IMR-90 (cell line): ENCODE measurements around the gene CMSS1. TPM values are rescaled to one million over a fixed set of nuclear protein-coding genes. Genes with fewer than 3 reads are reported as not detected.

Experiments
- ATAC-seq: fragments of 200-7000 bp; cut with Tn5 transposase; 2 replicates; pipeline ENCODE4 v1.9.1; 2020; ENCODE audit warnings: low read depth, mild to moderate bottlenecking, moderate library complexity
- BruUV-seq: library from RNA; stranded (reverse); fragments of 400-500 nt; replicated peaks from 2 replicates; lab custom pipeline; 2021; lab: Mats Ljungman, UMichigan
- CTCF ChIA-PET: fragments of 300-600 bp; formaldehyde crosslinking; extraction: SDS; loops from one replicate; lab custom pipeline; 2021; ENCODE audit warnings: antibody characterized with exemption; lab: Yijun Ruan, JAX
- POLR2A ChIA-PET: fragments of 300-600 bp; sonication (Branson Sonifier 250); formaldehyde crosslinking; loops from one replicate; lab custom pipeline; 2022; ENCODE audit warnings: antibody characterized with exemption; ENCODE audit not compliant: unreplicated experiment; lab: Charles Lee
- DNase-seq: peaks from one replicate; pipeline ENCODE4 v3.0.0; 2013
- H2AFZ ChIP-seq: replicated peaks from 2 replicates; pipeline ENCODE3; 2013; ENCODE audit warnings: low read length, mild to moderate bottlenecking; ENCODE audit not compliant: poor library complexity
- H2AK5ac ChIP-seq: 2 replicates; pipeline ENCODE4 v1.6.1; 2013; ENCODE audit warnings: low read depth, low read length, inconsistent platforms
- H2AK9ac ChIP-seq: replicated peaks from 2 replicates; pipeline ENCODE3; 2013; ENCODE audit warnings: mild to moderate bottlenecking, low read depth, low read length, moderate library complexity; ENCODE audit not compliant: poor library complexity
- H2BK120ac ChIP-seq: 2 replicates; pipeline ENCODE4 v1.6.1; 2013; ENCODE audit warnings: low read depth, low read length, inconsistent platforms
- H2BK15ac ChIP-seq: 3 replicates; pipeline ENCODE4 v1.6.1; 2013; ENCODE audit warnings: low read depth, low read length, inconsistent platforms
- H2BK20ac ChIP-seq: 2 replicates; pipeline ENCODE4 v1.6.1; 2013; ENCODE audit warnings: low read depth, mild to moderate bottlenecking, inconsistent platforms, low read length, moderate library complexity
- H2BK5ac ChIP-seq: 2 replicates; pipeline ENCODE4 v1.6.1; 2013; ENCODE audit warnings: mild to moderate bottlenecking, low read depth, low read length, inconsistent platforms; ENCODE audit not compliant: poor library complexity, severe bottlenecking
- H3K14ac ChIP-seq: replicated peaks from 2 replicates; pipeline ENCODE4 v1.6.1; 2013; ENCODE audit warnings: low read depth, low read length, inconsistent platforms
- H3K18ac ChIP-seq: 2 replicates; pipeline ENCODE4 v1.6.1; 2013; ENCODE audit warnings: low read depth, low read length, control low read depth
- H3K23ac ChIP-seq: 2 replicates; pipeline ENCODE4 v1.6.1; 2013; ENCODE audit warnings: low read depth, low read length, inconsistent platforms
- H3K27ac ChIP-seq: 2 replicates; pipeline ENCODE4 v1.5.1; 2013; ENCODE audit warnings: mild to moderate bottlenecking, control low read depth, low read length; ENCODE audit not compliant: insufficient read depth
- H3K27me3 ChIP-seq: 2 replicates; pipeline ENCODE4 v1.6.1; 2013; ENCODE audit warnings: low read length; ENCODE audit not compliant: control insufficient read depth, insufficient read depth
- H3K36me3 ChIP-seq: 2 replicates; pipeline ENCODE4 v1.6.1; 2013; ENCODE audit warnings: low read length, mixed read lengths; ENCODE audit not compliant: control insufficient read depth, insufficient read depth
- H3K4ac ChIP-seq: 2 replicates; pipeline ENCODE4 v1.6.1; 2013; ENCODE audit warnings: low read depth, low read length, inconsistent platforms
- H3K4me1 ChIP-seq: 2 replicates; pipeline ENCODE4 v1.6.1; 2013; ENCODE audit warnings: low read length, mixed read lengths; ENCODE audit not compliant: control insufficient read depth, insufficient read depth
- H3K4me2 ChIP-seq: 2 replicates; pipeline ENCODE4 v1.6.1; 2013; ENCODE audit warnings: low read depth, mild to moderate bottlenecking, control low read depth, low read length, moderate library complexity
- H3K4me3 ChIP-seq: 2 replicates; pipeline ENCODE4 v1.5.1; 2013; ENCODE audit warnings: low read depth, mild to moderate bottlenecking, control low read depth, low read length, moderate library complexity; ENCODE audit not compliant: insufficient read depth
- H3K56ac ChIP-seq: 2 replicates; pipeline ENCODE4 v1.6.1; 2013; ENCODE audit warnings: low read length, inconsistent platforms; ENCODE audit not compliant: insufficient read depth; ENCODE audit errors: extremely low read depth
- H3K79me1 ChIP-seq, 2 experiments: 2 replicates each; pipeline ENCODE4 v1.6.1; 2013; ENCODE audit warnings: low read length in 2 of 2, inconsistent platforms in 1 of 2, low read depth in 1 of 2
- H3K9ac ChIP-seq: 2 replicates; pipeline ENCODE4 v1.6.1; 2013; ENCODE audit warnings: low read depth, low read length, control low read depth
- H3K9me1 ChIP-seq: 2 replicates; pipeline ENCODE4 v1.6.1; 2013; ENCODE audit warnings: low read length, inconsistent platforms; ENCODE audit not compliant: insufficient read depth
- H3K9me3 ChIP-seq: 2 replicates; pipeline ENCODE4 v1.6.1; 2013; ENCODE audit warnings: low read length; ENCODE audit not compliant: control insufficient read depth, insufficient read depth
- H4K20me1 ChIP-seq: 2 replicates; pipeline ENCODE4 v1.6.1; 2013; ENCODE audit warnings: low read length, inconsistent platforms; ENCODE audit not compliant: insufficient read depth
- H4K5ac ChIP-seq: 2 replicates; pipeline ENCODE4 v1.6.1; 2013; ENCODE audit warnings: mild to moderate bottlenecking, low read depth, low read length, control low read depth
- H4K8ac ChIP-seq, 2 experiments: 2 replicates each; pipeline ENCODE4 v1.6.1; 2013; ENCODE audit warnings: low read depth in 2 of 2, low read length in 2 of 2, control low read depth in 1 of 2, inconsistent platforms in 1 of 2
- H4K91ac ChIP-seq: 2 replicates; pipeline ENCODE4 v1.6.1; 2013; ENCODE audit warnings: low read depth, low read length, inconsistent platforms; ENCODE audit not compliant: insufficient read depth
- BHLHE40 ChIP-seq: fragments of 150-350 bp; IDR thresholded peaks from 2 replicates; pipeline ENCODE4 v1.6.1; 2016; ENCODE audit warnings: mild to moderate bottlenecking, low read depth, low read length
- CEBPB ChIP-seq: IDR thresholded peaks from 2 replicates; pipeline ENCODE4 v1.6.1; 2012; ENCODE audit warnings: low read depth, low read length, improper control_type of control experiment
- CHD1 ChIP-seq: IDR thresholded peaks from 2 replicates; pipeline ENCODE4 v1.6.1; 2012; ENCODE audit warnings: low read depth, low read length, improper control_type of control experiment
- ELK1 ChIP-seq: fragments of 150-350 bp; IDR thresholded peaks from 2 replicates; pipeline ENCODE4 v1.6.1; 2016; ENCODE audit warnings: low read depth, mild to moderate bottlenecking, low read length, moderate library complexity, borderline replicate concordance
- FOS ChIP-seq: fragments of 150-350 bp; IDR thresholded peaks from 2 replicates; pipeline ENCODE4 v1.6.1; 2016; ENCODE audit warnings: low read depth, low read length
- MAFK ChIP-seq: IDR thresholded peaks from 2 replicates; pipeline ENCODE4 v1.6.1; 2012; ENCODE audit warnings: low read depth, low read length, improper control_type of control experiment
- MAZ ChIP-seq: IDR thresholded peaks from 2 replicates; pipeline ENCODE4 v1.6.1; 2012; ENCODE audit warnings: low read depth, mild to moderate bottlenecking, low read length, improper control_type of control experiment, moderate library complexity, borderline replicate concordance
- MXI1 ChIP-seq: IDR thresholded peaks from 2 replicates; pipeline ENCODE4 v1.6.1; 2012; ENCODE audit warnings: low read depth, mild to moderate bottlenecking, low read length, moderate library complexity, borderline replicate concordance
- NFE2L2 ChIP-seq: fragments of 150-350 bp; IDR thresholded peaks from 2 replicates; pipeline ENCODE4 v1.6.1; 2016; ENCODE audit warnings: low read depth, mild to moderate bottlenecking, low read length
- POLR2A ChIP-seq: IDR thresholded peaks from 2 replicates; pipeline ENCODE4 v1.6.1; 2012; ENCODE audit warnings: mild to moderate bottlenecking, low read depth, low read length
- RAD21 ChIP-seq: IDR thresholded peaks from 2 replicates; pipeline ENCODE4 v1.6.1; 2012; ENCODE audit warnings: low read length, improper control_type of control experiment
- RCOR1 ChIP-seq: IDR thresholded peaks from 2 replicates; pipeline ENCODE4 v1.6.1; 2012; ENCODE audit warnings: mild to moderate bottlenecking, low read length, improper control_type of control experiment; ENCODE audit not compliant: insufficient replicate concordance
- RFX5 ChIP-seq: IDR thresholded peaks from 2 replicates; pipeline ENCODE4 v1.8.0; 2012; ENCODE audit warnings: low read depth, mild to moderate bottlenecking, low read length, moderate library complexity
- SMC3 ChIP-seq: fragments of 150-350 bp; IDR thresholded peaks from 2 replicates; pipeline ENCODE4 v1.6.1; 2016; ENCODE audit warnings: low read depth, mild to moderate bottlenecking, antibody characterized with exemption, low read length, moderate library complexity
- USF2 ChIP-seq: fragments of 150-350 bp; IDR thresholded peaks from 2 replicates; pipeline ENCODE4 v1.6.1; 2017; ENCODE audit warnings: mild to moderate bottlenecking, antibody characterized with exemption, low read length, low read depth
- WGBS, 2 experiments: methylation state at CpG; one replicate each; pipeline versions ENCODE4 v1.1.5 to v1.1.7; 2013; ENCODE audit warnings: missing lambda C conversion rate in 2 of 2; ENCODE audit not compliant: insufficient read length in 1 of 2; ENCODE audit errors: extremely low coverage in 2 of 2; 5-methylcytosine and 5-hydroxymethylcytosine counted together
- dilution Hi-C: fragments of 300-500 bp; cut with HindIII; formaldehyde crosslinking; loops from one replicate; pipeline ENCODE4 v1.14.3; 2018; ENCODE audit warnings: low sequenced_read_pairs; ENCODE audit not compliant: unreplicated experiment
- in situ Hi-C: fragments of 300-500 bp; cut with MboI; formaldehyde crosslinking; loops from 3 replicates; pipeline ENCODE4 v1.14.3; 2019; ENCODE audit warnings: low sequenced_read_pairs, inconsistent platforms, mixed read lengths
- intact Hi-C: fragments of 100-400 bp; cut with micrococcal nuclease; formaldehyde crosslinking; loops from 2 replicates; pipeline ENCODE4 v1.10.0; 2022
- polyA plus RNA-seq, 3 experiments: library from polyadenylated mRNA; depleted of rRNA; stranded (reverse); fragments of >200 nt; gene quantifications; 2 replicates each; pipeline ENCODE4 v1.2.3, GENCODE V29; 2012; ENCODE audit warnings: low replicate concordance in 1 of 3
- total RNA-seq: library from RNA; depleted of rRNA; stranded (reverse); fragments of >200 nt; gene quantifications from 2 replicates; pipeline ENCODE4 v1.2.3, GENCODE V29; 2012
- TF ChIP-seq, protein P1 (sequence below): conservative IDR thresholded peaks from 2 replicates; pipeline ENCODE4 v1.5.1; 2012; ENCODE audit warnings: mild to moderate bottlenecking, low read depth, low read length, improper control_type of control experiment

CMSS1 gene
- total and polyA plus RNA-seq, 2 of the 4 experiments (the other 2 are of a cell fraction) = 12.5 to 13.6 TPM

DNA sequence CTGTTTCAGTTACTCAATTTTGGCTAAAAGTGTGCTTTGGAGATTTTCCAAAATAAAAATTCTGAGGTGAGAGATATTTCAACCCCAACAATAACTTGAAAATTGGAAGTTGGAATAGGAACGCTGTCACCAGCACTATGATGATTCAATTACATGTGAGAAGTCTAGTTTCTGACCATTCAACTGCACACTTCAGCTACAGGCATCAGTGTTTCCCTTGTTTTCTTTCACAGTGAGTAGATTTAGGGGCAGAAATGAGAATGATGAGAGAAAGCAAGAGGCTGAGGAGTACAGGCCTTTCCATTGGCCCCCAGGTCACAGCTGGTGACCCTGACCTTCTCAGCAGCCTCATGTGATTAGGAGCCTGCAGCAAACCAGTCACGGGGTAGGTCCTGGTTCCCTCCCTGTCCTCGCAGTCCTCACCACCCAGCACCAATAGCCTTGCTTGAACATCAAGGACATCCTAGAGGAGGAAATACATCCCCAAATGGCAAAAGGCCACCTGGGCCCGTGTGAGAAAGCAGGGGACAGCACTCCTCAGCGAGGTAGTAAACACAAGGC lies 306.6 kb downstream of the CMSS1 start:
- Histone ChIP-seq H2AK5ac (peak overlapping the region; percentile 13; the same call in 1 of the 2 replicates), H4K8ac (no peak overlapping the region), H2BK15ac (no peak overlapping the region), H3K18ac (no peak overlapping the region), H3K9ac (no peak overlapping the region), H4K20me1 (no peaks in the 10 kb centered on the region), H3K4me2 (no peak overlapping the region), H2BK120ac (no peak overlapping the region), H2BK20ac (no peak overlapping the region), H3K4me3 (no peak overlapping the region), H2BK5ac (no peak overlapping the region), H3K4me1 (peaks cover 5% of the 10 kb centered on the region; the same call in 1 of the 2 replicates), H3K79me1 (no peaks in the 10 kb centered on the region), H3K14ac (no peak overlapping the region), H3K23ac (no peak overlapping the region), H3K4ac (no peak overlapping the region), H4K91ac (no peak overlapping the region), H2AK9ac (no peak overlapping the region), H2AFZ (no peak overlapping the region), H4K5ac (no peak overlapping the region), H3K9me3 (no peaks in the 10 kb centered on the region), H3K56ac (no peak overlapping the region), H3K36me3 (no peaks in the 10 kb centered on the region), H3K27ac (no peak overlapping the region), H3K27me3 (no peaks in the 10 kb centered on the region), H3K9me1 (peaks cover 5% of the 10 kb centered on the region; the same call in 1 of the 2 replicates)
- WGBS, 2 experiments = no CpG with 5 or more reads among the region's 5 CpGs
- no peak for ATAC-seq
- dilution Hi-C loops (no loop called here), in situ Hi-C loops (no loop called here), intact Hi-C loops (no loop called here)
- no TSS peak for BruUV-seq
- ChIA-PET CTCF (no interaction called here), POLR2A (no interaction called here)
- no peak for DNase-seq
- TF ChIP-seq MAFK (no peak), CEBPB (no peak), CHD1 (no peak), RCOR1 (no peak), MAZ (no peak), RFX5 (no peak), RAD21 (no peak), BHLHE40 (no peak), USF2 (no peak), POLR2A (no peak), SMC3 (no peak), NFE2L2 (no peak), ELK1 (no peak), FOS (no peak), MXI1 (no peak)
- TF ChIP-seq, protein P1, sequence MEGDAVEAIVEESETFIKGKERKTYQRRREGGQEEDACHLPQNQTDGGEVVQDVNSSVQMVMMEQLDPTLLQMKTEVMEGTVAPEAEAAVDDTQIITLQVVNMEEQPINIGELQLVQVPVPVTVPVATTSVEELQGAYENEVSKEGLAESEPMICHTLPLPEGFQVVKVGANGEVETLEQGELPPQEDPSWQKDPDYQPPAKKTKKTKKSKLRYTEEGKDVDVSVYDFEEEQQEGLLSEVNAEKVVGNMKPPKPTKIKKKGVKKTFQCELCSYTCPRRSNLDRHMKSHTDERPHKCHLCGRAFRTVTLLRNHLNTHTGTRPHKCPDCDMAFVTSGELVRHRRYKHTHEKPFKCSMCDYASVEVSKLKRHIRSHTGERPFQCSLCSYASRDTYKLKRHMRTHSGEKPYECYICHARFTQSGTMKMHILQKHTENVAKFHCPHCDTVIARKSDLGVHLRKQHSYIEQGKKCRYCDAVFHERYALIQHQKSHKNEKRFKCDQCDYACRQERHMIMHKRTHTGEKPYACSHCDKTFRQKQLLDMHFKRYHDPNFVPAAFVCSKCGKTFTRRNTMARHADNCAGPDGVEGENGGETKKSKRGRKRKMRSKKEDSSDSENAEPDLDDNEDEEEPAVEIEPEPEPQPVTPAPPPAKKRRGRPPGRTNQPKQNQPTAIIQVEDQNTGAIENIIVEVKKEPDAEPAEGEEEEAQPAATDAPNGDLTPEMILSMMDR = no peak
